Muscle of leg (tissue), 11 donors: ENCODE measurements around the gene ZNF425. TPM values are rescaled to one million over a fixed set of nuclear protein-coding genes. Genes with fewer than 3 reads are reported as not detected.
"Not testable (repeated sequence)": the region's sequence is repeated elsewhere in the genome, so short reads cannot be mapped to it uniquely, and the experiment has no call there.

ENCODE experiments used
- DNase-seq: peaks from one replicate; pipeline ENCODE4 v3.0.0; 2013
- H3K27ac ChIP-seq: one replicate; pipeline ENCODE4 v1.5.1; 2013; ENCODE audit warnings: mild to moderate bottlenecking, low read length, control low read depth
- H3K27me3 ChIP-seq: one replicate; pipeline ENCODE4 v1.6.1; 2013; ENCODE audit warnings: low read length; ENCODE audit not compliant: control insufficient read depth, insufficient read depth
- H3K36me3 ChIP-seq: one replicate; pipeline ENCODE4 v1.6.1; 2013; ENCODE audit warnings: low read length; ENCODE audit not compliant: control insufficient read depth, insufficient read depth
- H3K4me1 ChIP-seq: one replicate; pipeline ENCODE4 v1.6.1; 2013; ENCODE audit warnings: low read length; ENCODE audit not compliant: control insufficient read depth, insufficient read depth
- H3K4me3 ChIP-seq: one replicate; pipeline ENCODE4 v1.5.1; 2013; ENCODE audit warnings: low read length, control low read depth
- H3K9me3 ChIP-seq: replicated peaks from 2 replicates; pipeline ENCODE4 v1.6.1; 2013; ENCODE audit warnings: low read depth, low read length; ENCODE audit not compliant: control insufficient read depth
- WGBS: methylation state at CpG from one replicate; pipeline ENCODE4 v1.1.5; 2013; ENCODE audit warnings: missing lambda C conversion rate; ENCODE audit not compliant: insufficient coverage; 5-methylcytosine and 5-hydroxymethylcytosine counted together
- polyA plus RNA-seq, 8 donors: library from polyadenylated mRNA; unstranded; fragments of 120-200 nt; gene quantifications; one replicate each; pipeline versions ENCODE4 v1.2.1 to v1.2.3, GENCODE V29; 2013; ENCODE audit warnings: inconsistent platforms in 1 of 8, low replicate concordance in 1 of 8; ENCODE audit not compliant: insufficient read length in 8 of 8, insufficient read depth in 1 of 8
- total RNA-seq: library from RNA; stranded (reverse); fragments of 120-200 nt; gene quantifications from one replicate; pipeline ENCODE4 v1.2.4, GENCODE V29; 2013

The ZNF425 gene
- total and polyA plus RNA-seq, 9 donors: 3.4 to 4.9 (median 4.5) TPM

DNA sequence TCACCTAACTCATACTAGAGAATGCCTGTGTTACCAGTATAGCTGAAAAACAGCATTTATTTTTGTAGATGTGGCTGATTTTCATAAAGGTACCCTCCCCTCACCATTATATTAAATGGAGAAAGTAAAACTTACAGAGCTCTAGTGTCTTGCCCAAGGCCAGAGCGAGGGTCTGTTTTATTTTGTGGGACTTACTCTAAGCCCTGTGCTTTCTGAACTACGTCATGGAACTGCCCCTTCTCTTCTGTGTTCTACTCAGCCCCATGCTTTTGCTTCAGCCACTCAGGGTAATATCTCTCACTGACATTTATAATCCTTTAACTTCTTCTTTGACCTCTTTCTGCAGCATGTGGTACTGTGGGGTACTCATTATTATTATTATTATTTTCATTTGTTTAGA, 25.3 kb downstream of the ZNF425 start:
- no peaks in the 10 kb centered on the region for H3K9me3 ChIP-seq
- no peaks in the 10 kb centered on the region for H3K27me3 ChIP-seq
- no peak for DNase-seq
- H3K36me3 ChIP-seq: peaks cover 26% of the 10 kb centered on the region
- H3K27ac ChIP-seq: no peak overlapping the region
- H3K4me3 ChIP-seq: no peak overlapping the region
- H3K4me1 ChIP-seq: no peaks in the 10 kb centered on the region
- 92% methylated on average over 2 of the region's 2 CpGs for WGBS

DNA sequence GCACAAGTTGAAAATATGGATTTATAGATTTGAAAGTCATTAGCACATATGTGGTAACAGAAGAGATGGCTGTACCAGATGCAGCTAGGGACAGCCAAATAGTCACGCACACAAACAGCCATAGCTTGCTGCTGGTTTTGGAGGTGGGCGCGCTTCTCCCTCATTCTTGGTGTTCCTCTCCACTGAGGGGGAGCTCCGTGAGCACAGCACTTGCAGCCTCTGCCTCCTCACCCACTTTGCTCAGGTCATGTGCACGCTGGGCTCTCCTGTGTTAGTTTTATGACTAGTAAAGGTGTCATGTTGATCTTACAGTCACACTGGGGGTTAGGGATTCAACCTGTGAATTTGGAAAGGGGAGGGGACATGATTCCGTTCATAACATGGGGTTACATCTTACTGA, 27.1 kb downstream of the ZNF425 start:
- Histone ChIP-seq H3K36me3 (peaks cover 13% of the 10 kb centered on the region), H3K4me1 (no peaks in the 10 kb centered on the region), H3K27me3 (no peaks in the 10 kb centered on the region), H3K27ac (no peak overlapping the region), H3K4me3 (no peak overlapping the region), H3K9me3 (no peaks in the 10 kb centered on the region)
- DNase-seq: no peak
- WGBS: 88% methylated on average over 4 of the region's 6 CpGs

DNA sequence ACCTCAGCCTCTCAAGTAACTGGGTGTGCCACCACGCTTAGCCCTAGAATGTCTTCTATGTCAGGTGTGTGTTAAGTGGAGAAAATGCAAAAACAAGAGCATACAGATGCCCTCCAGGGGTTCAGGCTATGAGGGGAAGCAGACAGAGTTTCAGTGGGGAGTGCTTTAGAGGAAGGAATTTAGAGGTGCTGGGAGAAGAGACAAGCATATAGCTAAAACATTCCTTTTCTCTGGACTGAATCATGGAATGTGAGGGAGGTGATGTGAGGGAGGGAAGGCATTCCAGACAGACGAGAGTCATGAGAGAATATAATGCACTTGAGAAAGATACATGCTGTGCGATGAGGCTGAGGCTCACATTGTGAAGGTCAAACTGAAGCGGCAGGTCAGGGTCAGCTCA, 29.0 kb downstream of the ZNF425 start:
- no peaks in the 10 kb centered on the region for H3K27me3 ChIP-seq
- WGBS: 68% methylated on average over 4 of the region's 4 CpGs
- no peak overlapping the region for H3K4me3 ChIP-seq
- H3K27ac ChIP-seq: no peak overlapping the region
- no peak for DNase-seq
- H3K9me3 ChIP-seq: no peaks in the 10 kb centered on the region
- peaks cover 3% of the 10 kb centered on the region for H3K36me3 ChIP-seq
- no peaks in the 10 kb centered on the region for H3K4me1 ChIP-seq

DNA sequence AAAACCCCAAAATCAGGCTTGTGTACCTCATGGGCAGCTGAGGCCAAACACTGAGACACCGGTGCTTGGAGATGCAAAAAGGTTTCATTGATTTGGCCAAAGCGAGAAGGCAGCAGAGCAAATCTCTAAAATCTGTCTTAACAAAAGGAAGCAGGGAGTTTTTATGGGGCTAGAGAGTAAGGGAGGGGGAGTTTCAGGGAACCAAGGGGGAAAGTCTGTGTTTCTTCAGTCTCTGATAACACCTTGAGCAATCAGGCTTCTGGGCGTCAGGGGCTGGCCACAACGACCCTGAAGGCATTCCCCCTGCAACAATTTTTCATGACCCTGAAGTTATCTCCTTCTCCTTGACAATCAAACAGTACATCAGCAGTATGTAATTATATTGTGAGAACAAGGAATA, 32.9 kb downstream of the ZNF425 start:
- WGBS: 60% methylated on average over 1 of the region's 4 CpGs
- DNase-seq: no peak

DNA sequence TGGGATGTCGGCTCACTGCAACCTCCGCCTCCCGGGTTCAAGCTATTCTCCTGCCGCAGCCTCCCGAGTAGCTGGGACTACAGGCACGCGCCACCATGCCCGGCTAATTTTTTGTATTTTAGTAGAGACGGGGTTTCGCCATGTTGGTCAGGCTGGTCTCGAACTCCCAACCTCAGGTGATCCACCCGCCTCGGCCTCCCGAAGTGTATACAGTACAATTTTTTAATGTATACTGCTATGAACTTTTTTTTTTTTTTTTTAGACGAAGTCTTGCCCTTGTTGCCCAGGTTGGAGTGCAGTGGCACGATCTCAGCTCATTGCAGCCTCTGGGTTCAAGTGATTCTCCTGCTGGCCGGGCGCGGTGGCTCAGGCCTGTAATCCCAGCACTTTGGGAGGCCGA, 33.9 kb downstream of the ZNF425 start:
- 99% methylated on average over 11 of the region's 20 CpGs for WGBS

More for the DNA sequence above, 32.9 kb downstream of the ZNF425 start:
- Histone ChIP-seq H3K36me3 (no peaks in the 10 kb centered on the region), H3K4me1 (no peaks in the 10 kb centered on the region), H3K27ac (no peak overlapping the region), H3K27me3 (no peaks in the 10 kb centered on the region), H3K9me3 (no peaks in the 10 kb centered on the region), H3K4me3 (no peak overlapping the region)

DNA sequence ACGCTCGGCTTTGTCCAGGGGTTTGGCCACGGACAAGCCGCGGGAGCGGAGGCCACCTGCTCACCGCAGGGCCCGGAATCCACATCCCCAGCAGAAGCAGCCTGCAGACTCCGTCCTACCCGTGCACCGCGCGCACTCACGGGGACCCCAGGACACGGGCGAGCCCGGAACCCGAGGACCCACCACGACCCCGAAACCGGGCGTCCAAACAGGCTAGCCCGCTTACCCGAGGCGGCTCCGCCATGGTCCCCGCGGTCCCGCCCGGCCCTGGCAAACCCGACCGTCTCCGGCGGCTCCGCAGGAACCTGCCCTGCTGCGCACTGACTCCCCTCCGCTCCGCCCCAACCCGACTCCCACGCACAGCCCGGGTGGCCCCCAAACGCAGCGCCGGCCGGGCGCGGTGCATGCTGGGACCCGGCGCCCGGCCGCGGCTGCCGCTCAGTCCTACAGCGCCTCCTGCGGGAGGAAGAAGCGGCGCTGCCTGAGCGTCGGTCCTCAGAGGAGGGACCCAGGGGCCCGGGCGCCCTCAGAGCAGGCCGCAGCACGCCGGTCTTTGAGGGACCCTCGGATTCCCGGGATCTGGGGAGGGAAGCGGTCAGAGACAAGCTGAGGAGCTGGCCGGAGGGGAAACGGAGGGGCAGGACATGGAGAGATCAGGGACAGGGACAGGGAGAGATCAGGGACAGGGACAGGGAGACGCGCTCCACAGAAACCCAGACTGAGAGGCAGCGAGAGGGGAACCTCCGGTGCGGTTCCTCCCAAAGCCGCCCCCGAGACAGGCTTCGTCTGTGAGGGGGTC, 35.5 kb downstream of the ZNF425 start, which contains the start of gene ZNF786:
ZNF786 (minus strand) TSS at position 322 of the 799 bp plus-strand sequence; CDS start at position 244, 78 bp downstream.
- peak within 1 kb of the TSS; percentile 98 for H3K27ac ChIP-seq
- peak; percentile 97 for DNase-seq
- no peaks in the 10 kb centered on the region for H3K27me3 ChIP-seq
- no peaks in the 10 kb centered on the region for H3K36me3 ChIP-seq
- H3K4me1 ChIP-seq: no peaks in the 10 kb centered on the region
- peak within 1 kb of the TSS; percentile 92 for H3K4me3 ChIP-seq
- H3K9me3 ChIP-seq: peaks cover 2% of the 10 kb centered on the region
- WGBS: under 1% methylated on average over 76 of the region's 77 CpGs

More for the DNA sequence above, 33.9 kb downstream of the ZNF425 start:
- H3K36me3 ChIP-seq, H3K4me3 ChIP-seq, H3K27me3 ChIP-seq, H3K27ac ChIP-seq, H3K4me1 ChIP-seq, DNase-seq, H3K9me3 ChIP-seq: not testable (repeated sequence)

DNA sequence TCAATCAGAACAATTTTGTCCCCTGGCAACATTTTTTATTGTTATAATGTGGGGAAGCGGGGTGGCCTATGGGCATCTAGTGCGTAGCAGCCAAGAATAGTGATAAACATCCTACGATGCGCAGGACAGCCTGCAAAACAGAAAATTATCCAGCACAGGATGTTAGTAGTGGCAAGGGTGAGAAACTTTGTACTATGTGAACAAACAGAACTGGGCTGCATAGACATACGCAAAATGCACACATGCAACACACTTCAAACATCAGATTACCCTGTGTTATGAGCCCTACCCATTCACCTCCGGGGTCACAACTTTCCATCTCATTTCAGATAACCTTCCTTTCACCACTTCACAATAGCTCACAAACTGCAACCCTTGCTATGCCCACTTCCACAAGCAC, 38.7 kb downstream of the ZNF425 start:
- H3K27ac ChIP-seq: no peak overlapping the region
- no peaks in the 10 kb centered on the region for H3K36me3 ChIP-seq
- H3K4me1 ChIP-seq: no peaks in the 10 kb centered on the region
- H3K27me3 ChIP-seq: no peaks in the 10 kb centered on the region
- DNase-seq: no peak
- peaks cover 5% of the 10 kb centered on the region for H3K9me3 ChIP-seq
- no peak overlapping the region for H3K4me3 ChIP-seq
- WGBS: 94% methylated on average over 6 of the region's 6 CpGs

DNA sequence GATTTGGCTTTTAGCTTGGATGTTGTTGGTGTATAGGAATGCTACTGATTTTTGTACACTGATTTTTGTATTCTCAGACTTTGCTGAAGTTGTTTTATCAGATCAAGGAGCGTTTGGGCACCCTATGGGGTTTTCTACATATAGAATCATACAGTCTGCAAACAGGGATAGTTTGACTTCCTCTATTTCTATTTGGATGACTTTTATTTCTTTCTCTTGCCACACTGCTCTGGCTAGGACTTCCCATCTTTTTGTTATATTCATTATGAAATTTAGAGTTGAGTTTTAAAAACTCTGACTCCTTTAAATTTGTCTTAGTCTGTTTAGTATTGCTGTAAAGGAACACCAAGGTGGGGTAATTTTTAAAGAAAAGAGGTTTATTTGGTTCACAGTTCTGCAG, 40.3 kb downstream of the ZNF425 start:
- H3K27me3 ChIP-seq: no peaks in the 10 kb centered on the region
- H3K9me3 ChIP-seq: peaks cover 5% of the 10 kb centered on the region
- H3K36me3 ChIP-seq: no peaks in the 10 kb centered on the region
- no peak for DNase-seq
- H3K4me1 ChIP-seq: no peaks in the 10 kb centered on the region
- no CpG with 5 or more reads among the region's 1 CpG for WGBS
- no peak overlapping the region for H3K4me3 ChIP-seq
- H3K27ac ChIP-seq: no peak overlapping the region

DNA sequence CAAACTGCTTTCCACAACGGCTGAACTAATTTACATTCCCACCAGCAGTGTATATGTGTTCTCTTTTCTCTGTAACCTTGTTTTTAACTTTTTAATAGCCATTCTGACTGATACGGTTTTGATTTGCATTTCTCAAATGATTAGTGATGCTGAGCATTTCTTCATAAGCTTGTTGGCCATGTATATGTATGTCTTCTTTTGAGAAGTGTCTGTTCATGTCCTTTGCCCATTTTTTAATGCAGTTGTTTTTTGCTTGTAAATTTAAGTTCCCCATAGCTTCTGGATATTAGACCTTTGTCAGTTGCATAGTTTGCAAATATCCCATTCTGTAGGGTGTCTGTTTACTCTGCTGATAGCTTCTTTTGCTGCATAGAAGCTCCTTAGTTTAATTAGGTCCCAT, 41.7 kb downstream of the ZNF425 start:
- no peak overlapping the region for H3K27ac ChIP-seq
- H3K4me1 ChIP-seq: no peaks in the 10 kb centered on the region
- WGBS: no CpG with 5 or more reads among the region's 2 CpGs
- no peak for DNase-seq
- peaks cover 5% of the 10 kb centered on the region for H3K9me3 ChIP-seq
- H3K4me3 ChIP-seq: no peak overlapping the region
- H3K27me3 ChIP-seq: no peaks in the 10 kb centered on the region
- H3K36me3 ChIP-seq: peaks cover 4% of the 10 kb centered on the region

DNA sequence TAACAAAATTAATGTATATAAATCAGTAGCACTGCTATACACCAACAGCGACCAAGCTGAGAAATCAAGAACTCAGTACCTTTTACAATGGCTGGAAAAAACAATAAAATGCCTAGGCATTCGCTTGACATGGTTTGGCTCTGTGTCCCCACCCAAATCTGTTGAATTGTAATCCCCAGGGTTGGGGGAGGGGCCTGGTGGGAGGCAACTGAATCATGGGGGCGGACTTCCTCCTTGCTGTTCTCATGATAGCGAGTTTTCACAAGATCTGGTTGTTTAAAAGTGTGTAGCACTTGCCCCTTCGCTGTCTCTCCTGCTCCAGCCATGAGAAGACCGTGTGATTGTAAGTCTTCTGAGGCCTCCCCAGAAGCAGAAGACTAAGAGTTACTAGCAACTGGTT, 44.2 kb downstream of the ZNF425 start:
- Histone ChIP-seq H3K4me1 (no peaks in the 10 kb centered on the region), H3K27me3 (no peaks in the 10 kb centered on the region), H3K27ac (no peak overlapping the region), H3K9me3 (peaks cover 5% of the 10 kb centered on the region), H3K4me3 (no peak overlapping the region), H3K36me3 (peaks cover 4% of the 10 kb centered on the region)
- DNase-seq: no peak
- 97% methylated on average over 3 of the region's 6 CpGs for WGBS
